Sigmoid colon (tissue), 3 donors: ENCODE results near the gene CAV2.

Source experiments
- POLR2A ChIP-seq, 2 donors: fragments of 450-650 bp; IDR thresholded peaks; one replicate each; pipeline ENCODE4 v1.6.1; 2016; ENCODE audit warnings: antibody characterized with exemption in 2 of 2, mild to moderate bottlenecking in 2 of 2, moderate library complexity in 2 of 2
- TF ChIP-seq, protein P1 (sequence below), 4 experiments: fragments of 450-650 bp in 3 of 4; fragments of 200-600 bp in 1 of 4; IDR thresholded peaks; one replicate each; pipeline ENCODE4 v1.5.1; 2016 to 2019; ENCODE audit warnings: antibody characterized with exemption in 4 of 4, mild to moderate bottlenecking in 3 of 4, moderate library complexity in 2 of 4

DNA sequence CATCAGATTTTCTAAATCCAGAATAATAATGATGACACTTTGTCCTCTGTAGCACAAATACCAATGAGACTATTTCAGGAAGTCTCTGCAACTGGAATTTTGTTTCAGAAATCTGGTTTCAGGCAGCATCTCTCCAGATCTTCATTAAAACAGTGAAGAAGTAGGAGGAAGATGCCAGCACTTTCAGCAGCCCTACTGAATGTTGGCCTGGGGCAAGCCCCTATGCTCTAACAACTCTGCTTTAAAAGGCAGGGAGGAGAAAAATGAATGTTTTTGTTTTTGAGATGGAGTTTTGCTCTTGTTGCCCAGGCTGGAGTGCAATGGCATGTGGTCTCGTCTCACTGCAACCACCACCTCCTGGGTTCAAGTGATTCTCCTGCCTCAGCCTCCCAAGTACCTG, 18.1 kb downstream of the CAV2 start:
- TF ChIP-seq, protein P1, sequence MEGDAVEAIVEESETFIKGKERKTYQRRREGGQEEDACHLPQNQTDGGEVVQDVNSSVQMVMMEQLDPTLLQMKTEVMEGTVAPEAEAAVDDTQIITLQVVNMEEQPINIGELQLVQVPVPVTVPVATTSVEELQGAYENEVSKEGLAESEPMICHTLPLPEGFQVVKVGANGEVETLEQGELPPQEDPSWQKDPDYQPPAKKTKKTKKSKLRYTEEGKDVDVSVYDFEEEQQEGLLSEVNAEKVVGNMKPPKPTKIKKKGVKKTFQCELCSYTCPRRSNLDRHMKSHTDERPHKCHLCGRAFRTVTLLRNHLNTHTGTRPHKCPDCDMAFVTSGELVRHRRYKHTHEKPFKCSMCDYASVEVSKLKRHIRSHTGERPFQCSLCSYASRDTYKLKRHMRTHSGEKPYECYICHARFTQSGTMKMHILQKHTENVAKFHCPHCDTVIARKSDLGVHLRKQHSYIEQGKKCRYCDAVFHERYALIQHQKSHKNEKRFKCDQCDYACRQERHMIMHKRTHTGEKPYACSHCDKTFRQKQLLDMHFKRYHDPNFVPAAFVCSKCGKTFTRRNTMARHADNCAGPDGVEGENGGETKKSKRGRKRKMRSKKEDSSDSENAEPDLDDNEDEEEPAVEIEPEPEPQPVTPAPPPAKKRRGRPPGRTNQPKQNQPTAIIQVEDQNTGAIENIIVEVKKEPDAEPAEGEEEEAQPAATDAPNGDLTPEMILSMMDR (IDR thresholded peaks at IDR 0.05), result no peak
- TF ChIP-seq POLR2A (IDR thresholded peaks at IDR 0.05), result no peak
